OCI-LY3 (cell line): Measurements from ENCODE around the gene PDE4D.
"Not testable (repeated sequence)": the region's sequence is repeated elsewhere in the genome, so short reads cannot be mapped to it uniquely, and the experiment has no call there.

ENCODE experiments used
- CTCF ChIP-seq: fragments of 200-600, 300-600 bp; sonication (generic); IDR thresholded peaks from 2 replicates; pipeline ENCODE4 v1.5.1; 2014; ENCODE audit warnings: antibody characterized with exemption, low read length, low read depth
- EZH2phosphoT487 ChIP-seq: fragments of 200-600 bp; shearing (Covaris generic); IDR thresholded peaks from 2 replicates; pipeline ENCODE4 v1.6.1; 2018; ENCODE audit warnings: antibody characterized with exemption, mixed run types, low read depth

DNA sequence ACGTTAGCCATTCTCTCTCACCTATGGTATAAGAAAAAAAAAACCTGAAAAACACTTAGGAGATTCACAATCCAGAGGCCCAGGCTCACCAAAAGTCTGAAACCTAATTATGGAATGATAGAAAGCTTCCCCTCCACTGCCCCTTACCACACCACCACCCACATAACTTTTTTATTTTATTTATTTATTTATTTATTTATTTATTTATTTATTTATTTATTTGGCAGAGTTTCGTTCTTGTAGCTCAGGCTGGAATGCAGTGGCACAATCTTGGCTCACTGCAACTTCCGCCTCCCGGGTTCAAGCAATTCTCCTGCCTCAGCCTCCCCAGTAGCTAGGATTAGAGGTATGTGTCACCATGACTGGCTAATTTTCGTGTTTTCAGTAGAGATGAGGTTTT lies 299.4 kb downstream of the PDE4D start:
- not testable (repeated sequence) for TF ChIP-seq CTCF, EZH2phosphoT487
